TTC549 (cell line): ENCODE results near the gene INPP5F.

Experiments used
- FAIRE-seq: peaks from 2 replicates; lab custom pipeline; 2012; peaks lifted over from hg19 to GRCh38; lab: Jason Lieb, UNC

INPP5F gene, protein sequence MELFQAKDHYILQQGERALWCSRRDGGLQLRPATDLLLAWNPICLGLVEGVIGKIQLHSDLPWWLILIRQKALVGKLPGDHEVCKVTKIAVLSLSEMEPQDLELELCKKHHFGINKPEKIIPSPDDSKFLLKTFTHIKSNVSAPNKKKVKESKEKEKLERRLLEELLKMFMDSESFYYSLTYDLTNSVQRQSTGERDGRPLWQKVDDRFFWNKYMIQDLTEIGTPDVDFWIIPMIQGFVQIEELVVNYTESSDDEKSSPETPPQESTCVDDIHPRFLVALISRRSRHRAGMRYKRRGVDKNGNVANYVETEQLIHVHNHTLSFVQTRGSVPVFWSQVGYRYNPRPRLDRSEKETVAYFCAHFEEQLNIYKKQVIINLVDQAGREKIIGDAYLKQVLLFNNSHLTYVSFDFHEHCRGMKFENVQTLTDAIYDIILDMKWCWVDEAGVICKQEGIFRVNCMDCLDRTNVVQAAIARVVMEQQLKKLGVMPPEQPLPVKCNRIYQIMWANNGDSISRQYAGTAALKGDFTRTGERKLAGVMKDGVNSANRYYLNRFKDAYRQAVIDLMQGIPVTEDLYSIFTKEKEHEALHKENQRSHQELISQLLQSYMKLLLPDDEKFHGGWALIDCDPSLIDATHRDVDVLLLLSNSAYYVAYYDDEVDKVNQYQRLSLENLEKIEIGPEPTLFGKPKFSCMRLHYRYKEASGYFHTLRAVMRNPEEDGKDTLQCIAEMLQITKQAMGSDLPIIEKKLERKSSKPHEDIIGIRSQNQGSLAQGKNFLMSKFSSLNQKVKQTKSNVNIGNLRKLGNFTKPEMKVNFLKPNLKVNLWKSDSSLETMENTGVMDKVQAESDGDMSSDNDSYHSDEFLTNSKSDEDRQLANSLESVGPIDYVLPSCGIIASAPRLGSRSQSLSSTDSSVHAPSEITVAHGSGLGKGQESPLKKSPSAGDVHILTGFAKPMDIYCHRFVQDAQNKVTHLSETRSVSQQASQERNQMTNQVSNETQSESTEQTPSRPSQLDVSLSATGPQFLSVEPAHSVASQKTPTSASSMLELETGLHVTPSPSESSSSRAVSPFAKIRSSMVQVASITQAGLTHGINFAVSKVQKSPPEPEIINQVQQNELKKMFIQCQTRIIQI

DNA sequence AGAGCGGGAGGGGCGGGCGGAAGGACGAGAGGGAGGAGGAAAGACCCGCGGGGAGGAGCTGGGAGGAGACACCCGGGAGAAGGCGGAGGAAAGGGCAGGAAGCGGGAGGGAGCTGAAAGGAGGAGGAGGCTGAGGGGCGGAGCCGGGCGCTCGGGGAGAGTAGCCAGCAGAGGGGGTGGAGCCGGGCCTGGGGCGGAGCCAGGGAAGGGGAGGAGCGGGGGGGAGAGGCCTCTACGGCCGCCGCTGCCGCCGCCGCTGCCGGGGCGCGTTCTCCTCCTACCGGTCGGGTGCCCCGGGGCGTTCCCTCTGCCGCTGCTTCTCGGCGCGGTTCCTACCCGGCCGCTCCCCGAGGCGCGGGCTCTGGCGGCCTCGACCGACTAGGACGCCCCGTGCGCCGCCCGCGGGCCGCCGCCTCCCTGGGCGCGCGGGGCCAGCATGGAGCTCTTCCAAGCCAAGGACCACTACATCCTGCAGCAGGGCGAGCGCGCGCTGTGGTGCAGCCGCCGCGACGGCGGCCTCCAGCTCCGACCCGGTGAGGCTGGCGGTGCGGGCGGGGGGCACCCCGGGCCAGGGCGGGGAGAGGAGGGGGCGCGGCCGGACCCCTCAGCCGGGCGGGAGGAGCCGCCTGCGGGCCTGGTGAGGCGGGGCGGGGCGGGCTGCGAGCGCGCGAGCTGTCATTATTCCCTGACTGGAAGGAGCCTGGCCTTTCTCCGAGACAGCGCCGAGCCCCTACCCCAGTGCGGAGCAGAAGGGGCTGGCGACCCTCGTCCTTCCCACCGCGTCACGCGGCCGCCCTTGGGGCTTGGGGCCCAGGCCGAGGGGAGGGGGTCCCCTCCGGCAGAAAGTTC is at the start of gene INPP5F:
INPP5F (plus strand) TSS at position 223 of the 848 bp plus-strand sequence; CDS start at position 436, 213 bp downstream.
- FAIRE-seq: no peak

DNA sequence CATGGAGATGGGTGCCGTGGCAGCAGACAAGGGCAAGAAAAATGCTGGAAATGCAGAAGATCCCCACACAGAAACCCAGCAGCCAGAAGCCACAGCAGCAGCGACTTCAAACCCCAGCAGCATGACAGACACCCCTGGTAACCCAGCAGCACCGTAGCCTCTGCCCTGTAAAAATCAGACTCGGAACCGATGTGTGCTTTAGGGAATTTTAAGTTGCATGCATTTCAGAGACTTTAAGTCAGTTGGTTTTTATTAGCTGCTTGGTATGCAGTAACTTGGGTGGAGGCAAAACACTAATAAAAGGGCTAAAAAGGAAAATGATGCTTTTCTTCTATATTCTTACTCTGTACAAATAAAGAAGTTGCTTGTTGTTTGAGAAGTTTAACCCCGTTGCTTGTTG is 48.7 kb upstream of the INPP5F start:
- FAIRE-seq: no peak

DNA sequence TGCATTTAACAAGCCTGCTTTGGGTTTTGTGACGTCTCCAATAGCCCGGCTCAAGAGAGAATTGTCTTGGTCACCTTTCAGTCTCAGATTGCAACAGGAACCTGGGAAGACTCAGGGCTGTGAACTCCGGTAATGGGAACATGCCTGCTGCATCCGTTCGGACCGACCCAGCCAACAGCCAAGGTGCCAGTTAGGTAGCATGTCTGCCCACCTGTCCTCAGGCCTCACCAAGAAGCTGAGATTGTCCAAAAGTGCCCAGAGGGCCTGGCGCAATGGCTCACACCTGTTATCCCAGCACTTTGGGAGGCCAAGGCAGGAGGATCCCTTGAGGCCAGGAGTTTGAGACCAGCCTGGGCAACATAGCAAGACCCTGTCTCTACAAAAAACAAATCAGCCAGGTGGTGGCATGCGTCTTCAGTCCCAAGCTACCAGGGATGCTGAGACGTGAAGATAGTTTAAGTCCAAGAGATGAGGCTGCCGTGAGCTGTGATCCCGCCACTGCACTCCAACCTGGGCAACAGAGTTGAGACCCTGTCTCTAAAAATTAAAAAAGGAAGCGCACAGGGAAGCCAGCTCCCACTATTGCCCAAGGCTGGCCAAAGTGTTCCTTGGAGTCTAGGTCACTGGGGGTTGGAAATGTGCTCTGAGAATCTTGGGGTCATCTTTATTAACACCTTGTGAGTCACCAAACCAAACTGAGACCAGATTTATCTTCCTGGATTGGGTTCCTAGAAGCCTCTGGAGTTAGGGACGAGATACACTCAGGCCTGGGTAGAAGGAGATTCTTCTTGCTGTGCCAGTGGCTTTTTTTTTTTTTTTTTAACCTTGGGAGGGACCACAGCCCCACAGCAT is 47.7 kb upstream of the INPP5F start:
- FAIRE-seq: no peak

DNA sequence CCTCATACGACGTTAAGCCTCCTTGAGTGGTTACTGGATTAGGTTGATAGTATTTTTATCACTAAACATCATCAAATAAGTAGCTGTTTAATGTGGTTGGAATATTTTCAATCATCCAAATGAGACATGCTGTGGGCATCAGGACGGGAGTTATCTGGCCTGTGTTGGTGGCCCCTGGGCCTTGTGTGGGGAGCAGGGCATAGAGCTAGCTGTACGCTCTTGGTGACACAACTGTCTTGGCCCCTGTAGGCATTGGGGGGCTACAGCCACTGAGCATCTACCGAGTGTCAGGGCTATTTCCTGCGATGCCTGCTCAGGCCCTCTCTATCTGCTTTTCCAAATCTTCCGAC is 46.4 kb upstream of the INPP5F start:
- FAIRE-seq: no peak

DNA sequence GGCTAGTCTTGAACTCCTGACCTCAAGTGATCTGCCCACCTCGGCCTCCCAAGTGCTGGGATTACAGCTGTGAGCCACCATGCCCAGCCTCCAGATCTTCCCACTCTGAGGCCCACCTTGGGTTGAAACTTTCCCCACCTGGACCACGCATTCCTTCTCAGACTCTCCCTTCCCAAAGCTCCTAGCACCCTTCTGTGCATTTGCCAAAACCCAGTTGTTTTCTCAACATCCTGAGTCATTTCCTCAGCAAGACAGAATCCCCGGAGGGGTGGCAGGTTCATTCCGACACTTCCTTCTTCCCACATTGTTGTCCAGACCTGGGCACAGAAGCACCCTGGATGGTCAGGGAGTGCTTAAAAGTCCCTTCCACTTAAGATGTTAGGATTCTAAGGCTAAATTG is 45.8 kb upstream of the INPP5F start:
- no peak for FAIRE-seq

DNA sequence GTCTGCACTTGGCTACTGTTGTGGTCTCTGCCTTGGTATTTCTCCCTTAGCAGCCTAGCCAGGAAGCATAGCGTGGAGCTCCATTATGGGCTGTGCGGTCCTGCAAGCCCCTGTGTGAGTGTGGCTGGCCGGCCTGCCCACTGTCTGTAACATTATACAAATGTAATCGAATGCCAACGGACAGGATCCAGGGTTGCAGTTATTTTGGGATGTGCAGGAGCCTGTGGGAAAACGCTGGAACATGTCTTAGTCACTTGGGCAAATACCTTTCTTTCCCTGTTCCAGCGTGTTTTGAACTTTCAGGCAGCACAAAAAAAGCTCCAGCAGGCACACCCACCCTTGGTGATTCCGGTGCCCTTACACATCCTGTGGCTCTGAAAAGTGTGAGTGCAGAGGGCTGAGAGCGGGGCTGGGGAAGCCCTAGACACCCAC is 45.2 kb upstream of the INPP5F start:
- FAIRE-seq: no peak

DNA sequence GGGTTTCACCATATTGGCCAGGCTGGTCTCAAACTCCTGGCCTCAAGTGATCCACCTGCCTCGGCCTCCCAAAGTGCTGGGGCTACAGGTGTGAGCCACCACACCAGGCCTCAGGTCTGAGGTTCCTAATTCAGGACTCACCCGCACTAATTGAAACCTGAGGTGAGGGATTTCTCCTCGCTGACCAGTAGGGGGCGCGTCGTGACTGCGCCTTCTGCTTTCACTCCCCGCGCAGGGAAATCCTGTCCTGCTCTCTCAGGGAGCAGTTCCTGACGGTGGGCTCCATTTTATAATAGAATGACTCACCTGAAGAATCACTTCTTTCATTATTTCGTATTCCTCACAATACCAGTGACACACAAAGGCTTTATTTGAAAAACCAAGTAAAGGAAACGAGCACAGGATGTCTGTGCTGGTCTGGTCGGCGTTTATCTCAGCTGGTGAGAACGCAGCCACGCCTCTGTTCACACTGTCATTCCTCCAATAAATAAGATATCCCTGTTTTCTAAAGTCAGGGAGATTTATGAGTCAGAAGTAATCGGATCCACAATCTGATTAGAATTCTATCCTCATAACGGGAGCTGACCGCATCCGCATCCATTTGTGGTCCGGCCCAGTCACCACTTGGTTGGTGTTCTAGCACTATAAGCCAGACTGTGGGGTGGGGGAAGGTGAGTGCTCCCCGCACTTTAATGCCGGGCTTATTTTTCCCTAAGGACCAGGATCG is 39.2 kb upstream of the INPP5F start:
- FAIRE-seq: no peak

DNA sequence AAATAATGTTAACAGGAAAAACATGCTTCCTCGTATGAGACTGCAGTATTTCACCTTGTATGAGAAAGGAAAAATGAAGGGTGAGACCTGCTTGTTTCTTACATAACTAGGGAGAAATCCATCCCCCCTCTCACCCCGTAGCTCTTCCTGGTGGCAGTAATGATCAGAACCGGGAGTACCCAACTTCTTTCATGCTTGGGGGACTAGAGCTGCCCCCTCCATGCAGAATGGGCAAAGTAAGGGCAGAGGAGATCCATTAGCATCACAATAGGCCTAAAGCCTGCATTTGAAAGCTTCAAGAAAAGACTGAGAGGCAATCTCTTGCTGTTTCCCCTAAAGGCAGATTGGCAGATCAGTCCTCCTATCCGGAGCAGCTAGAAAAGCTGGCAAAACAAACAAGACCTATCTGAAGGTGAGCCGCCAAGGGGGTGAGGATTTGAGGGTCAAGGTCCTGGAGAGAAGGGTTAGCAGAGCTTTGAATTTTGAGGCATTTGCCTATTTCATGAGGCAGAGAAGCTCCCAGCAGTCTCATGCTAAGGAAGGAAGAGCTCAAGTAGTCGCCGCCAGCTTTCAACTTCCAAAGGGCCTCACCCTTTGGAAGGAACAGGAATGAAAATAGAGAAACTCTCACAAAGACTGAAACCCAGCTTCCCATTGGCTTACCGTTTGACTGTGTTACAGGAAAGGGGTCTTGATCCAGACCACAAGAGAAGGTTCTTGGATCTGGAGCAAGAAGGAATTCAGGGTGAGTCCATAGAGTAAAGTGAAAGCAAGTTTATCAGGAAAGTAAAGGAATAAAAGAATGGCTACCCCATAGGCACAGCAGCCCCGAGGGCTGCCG is 38.4 kb upstream of the INPP5F start:
- FAIRE-seq: no peak

DNA sequence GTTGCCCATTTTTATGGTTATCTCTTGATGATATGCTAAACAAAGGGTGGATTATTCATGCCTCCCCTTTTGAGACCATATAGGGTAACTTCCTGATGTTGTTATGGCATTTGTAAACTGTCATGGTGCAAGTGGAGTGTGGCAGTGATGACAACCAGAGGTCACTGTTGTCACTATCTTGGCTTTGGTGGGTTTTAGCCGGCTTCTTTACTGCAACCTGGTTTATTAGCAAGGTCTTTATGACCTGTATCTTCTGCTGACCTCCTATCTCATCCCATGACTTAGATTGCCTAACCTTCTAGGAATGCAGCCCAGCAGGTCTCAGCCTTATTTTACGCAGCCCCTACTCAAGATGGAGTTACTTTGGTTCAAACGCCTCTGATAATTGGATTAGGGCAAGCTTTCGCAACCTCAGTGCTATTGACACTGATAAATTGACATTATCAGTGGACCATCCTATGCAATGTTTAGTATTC is 37.8 kb upstream of the INPP5F start:
- FAIRE-seq: no peak

DNA sequence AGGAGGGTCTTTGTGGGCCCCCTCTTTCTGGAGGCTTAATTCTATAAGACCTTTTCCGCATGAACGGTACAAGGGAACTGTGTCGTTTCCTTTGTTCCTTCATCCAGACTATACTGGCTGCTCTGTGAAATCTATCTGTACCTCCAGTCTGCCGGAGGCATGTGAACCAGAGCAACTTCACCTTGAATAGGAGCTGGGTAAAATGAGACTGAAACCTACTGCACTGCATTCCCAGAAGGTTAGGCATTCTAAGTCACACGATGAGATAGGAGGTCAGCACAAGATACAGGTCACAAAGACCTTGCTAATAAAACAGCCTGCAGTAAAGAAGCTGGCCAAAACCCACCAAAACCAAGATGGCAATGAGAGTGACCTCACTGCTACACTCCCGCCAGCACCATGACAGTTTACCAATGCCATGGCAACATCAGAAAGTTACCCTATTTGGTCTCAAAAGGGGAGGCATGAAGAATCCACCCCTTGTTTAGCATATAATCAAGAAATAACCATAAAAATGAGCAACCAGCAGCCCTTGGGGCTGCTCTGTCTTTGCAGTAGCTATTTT is 36.8 kb upstream of the INPP5F start:
- no peak for FAIRE-seq

DNA sequence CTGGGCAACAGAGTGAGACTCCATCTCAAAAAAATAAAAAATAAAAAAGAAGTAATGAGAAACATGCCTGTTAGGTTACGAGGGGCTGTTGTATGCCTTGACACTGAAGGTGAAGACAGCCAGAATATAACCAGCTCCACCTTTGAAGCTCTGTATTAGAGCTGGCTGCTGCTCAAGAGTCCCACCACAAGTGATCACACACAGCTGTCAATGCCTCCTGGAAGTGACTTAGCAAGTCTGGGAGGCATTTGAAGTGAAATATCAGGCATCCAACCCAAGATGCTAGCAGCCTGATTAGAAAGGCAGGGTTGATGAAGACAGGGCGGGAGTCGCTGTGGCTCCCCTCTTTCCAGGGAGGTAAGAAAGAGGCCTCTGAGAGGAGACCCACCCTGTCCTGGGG is 34.1 kb upstream of the INPP5F start:
- FAIRE-seq: no peak

DNA sequence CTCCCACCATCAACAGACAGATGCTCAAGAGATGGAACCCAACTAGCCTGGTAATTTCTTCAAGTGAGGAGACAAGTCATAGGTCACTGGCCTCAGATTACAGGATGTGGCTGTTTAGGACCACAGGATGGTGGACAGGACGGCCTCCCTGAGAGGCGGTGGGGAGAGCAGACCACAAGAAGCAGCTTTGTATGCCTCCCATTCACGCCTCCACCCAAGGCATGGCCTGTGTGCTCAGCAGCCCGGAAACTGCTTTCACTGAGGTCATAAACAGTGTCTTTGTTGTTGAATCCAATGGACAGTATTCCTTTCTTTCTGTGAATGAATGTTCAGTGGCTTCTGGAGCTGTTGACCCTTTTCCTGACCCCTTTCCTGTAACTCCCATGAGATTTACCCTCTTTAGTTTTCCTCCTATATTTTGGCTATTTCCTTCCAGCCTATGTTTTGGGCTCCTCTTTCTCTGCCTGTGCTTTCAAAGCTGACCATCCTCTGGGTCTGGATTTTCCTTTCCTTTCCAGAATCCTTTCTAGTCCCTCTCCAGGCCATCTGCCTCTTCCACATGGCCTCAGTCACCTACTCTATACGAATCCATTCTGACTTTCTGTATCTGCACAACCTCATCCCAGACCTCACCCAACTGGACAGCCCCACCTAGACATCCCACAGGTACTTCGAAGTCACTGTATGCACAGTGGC is 32.4 kb upstream of the INPP5F start:
- FAIRE-seq: no peak

DNA sequence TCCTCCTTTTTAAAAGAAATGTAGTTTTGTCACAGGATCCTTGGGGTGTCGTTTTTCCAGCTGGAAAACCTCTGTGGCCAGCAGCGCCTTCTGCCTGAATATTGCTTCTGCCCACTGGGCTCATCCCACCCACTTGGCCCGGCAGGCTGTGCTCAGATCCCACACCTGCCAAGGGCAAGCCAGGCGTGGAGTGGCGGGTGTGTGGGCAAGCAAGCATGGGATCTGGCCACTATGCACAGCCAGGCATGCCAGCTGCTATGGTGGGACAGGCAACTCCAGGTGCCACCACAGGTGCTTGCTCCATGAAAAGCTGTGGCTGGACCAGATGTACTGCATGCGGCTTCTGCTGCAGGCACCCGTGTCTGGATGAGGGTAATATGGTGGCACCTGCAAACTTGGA is 31.2 kb upstream of the INPP5F start:
- no peak for FAIRE-seq

DNA sequence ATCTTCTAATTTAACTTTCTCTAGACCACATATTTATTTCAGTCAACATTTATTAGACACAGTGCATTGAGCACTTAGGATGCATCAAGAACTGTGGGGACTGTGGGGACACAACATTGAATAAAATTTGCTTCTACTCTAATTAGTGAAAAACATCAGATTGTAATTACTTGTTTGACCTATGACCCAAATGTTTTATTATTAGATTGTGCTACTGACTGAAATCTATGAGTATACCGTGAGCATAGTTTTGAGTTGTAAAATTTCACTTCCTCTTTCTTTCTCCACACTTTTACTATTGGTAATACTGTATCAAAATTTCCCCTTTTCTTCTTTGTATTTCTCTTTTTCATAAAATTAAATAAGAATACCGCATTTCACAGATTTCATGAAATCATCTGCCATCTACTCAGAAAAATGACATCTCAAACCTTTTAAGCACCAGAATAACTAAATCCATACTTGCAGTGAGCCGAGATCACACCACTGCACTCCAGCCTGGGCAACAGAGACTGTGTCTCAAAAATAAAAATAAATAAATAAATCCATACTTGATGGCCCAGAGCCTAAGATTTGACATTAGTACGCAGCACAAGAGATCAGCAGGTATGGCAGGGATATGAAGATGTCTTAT is 25.4 kb upstream of the INPP5F start:
- no peak for FAIRE-seq

DNA sequence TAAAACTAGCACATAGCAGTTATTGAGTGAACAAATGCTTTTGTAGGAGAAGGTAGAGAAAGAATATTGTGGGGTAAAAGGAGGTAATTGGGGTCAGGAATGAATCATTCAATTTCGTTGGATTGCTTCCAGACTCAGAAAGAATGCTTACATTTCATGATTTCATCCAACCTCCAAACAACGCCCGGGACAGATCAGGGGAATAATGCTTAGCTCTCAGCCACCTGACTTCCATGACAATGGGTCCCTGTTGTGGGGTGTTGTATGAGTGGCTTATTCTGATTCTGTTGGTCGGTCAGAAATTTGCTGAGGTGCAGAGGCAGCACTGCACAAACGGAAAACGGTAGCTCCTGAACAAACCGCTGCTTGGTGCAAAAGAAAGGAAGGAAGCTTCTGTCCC is 24.0 kb upstream of the INPP5F start:
- no peak for FAIRE-seq

DNA sequence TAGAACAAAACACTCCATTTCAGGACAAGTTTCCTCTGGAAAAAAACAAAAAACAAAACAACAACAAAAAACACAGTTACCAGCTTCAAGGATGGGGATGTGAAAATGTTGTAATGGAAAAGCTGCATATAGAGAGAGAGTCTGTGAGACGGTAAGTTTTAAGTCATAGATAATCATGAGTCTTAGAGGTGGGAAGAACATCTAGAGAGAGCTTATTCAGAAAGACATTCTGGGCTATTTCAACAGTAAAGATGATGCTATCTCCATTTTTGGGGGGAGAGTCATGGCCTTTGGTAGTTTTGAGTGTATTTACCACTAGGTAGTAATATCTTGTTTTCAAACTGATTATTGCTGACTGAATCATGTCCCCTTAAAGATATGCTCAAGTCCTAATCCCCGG is 23.3 kb upstream of the INPP5F start:
- FAIRE-seq: no peak

DNA sequence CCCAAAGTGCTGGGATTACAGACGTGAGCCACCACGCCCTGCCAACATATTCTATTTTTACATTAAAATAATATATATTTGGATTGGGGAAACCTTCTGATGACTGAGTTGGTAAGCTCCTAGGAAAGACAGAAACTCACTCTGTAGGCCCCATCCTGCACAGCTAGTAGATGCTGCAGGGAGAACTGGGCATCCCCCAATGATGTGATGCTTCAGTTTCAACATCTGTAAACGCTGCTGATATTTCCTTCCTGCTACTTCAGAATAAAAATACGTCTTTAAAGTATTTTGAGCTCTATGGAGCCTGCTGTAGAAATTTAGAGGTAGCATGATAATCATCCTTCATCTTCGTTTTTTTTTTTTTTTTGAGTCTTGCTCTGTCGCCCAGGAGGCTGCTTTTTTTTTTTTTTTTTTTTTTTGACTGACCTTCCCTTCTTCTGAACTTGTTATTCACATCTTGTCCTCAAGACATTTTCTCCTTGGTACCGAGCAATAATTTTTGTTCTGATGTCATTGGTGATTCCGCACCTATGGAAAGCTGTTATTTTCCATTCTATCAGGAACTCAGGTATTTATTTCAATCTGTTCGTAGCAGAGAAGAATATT is 21.8 kb upstream of the INPP5F start:
- FAIRE-seq: no peak
